Spinal cord (tissue), 10 donors: ENCODE results near the gene ZNF511. TPM values are rescaled to one million over a fixed set of nuclear protein-coding genes. Genes with fewer than 3 reads are reported as not detected.

Experiments used
- DNase-seq, 6 donors: peaks; one replicate each; pipeline versions ENCODE4 v3.0.0 to v3.0.0-alpha.2; 2013 to 2015; ENCODE audit warnings: low spot score in 6 of 6, low read depth in 4 of 6
- H3K27ac ChIP-seq: one replicate; pipeline ENCODE4 v1.5.1; 2013; ENCODE audit warnings: low read depth, low read length, control low read depth
- H3K27me3 ChIP-seq: one replicate; pipeline ENCODE4 v1.6.1; 2013; ENCODE audit warnings: low read length; ENCODE audit not compliant: control insufficient read depth, insufficient read depth
- H3K36me3 ChIP-seq: one replicate; pipeline ENCODE4 v1.6.1; 2013; ENCODE audit warnings: low read length; ENCODE audit not compliant: control insufficient read depth, insufficient read depth
- H3K4me1 ChIP-seq: one replicate; pipeline ENCODE4 v1.6.1; 2013; ENCODE audit warnings: low read length; ENCODE audit not compliant: control insufficient read depth, insufficient read depth
- H3K4me3 ChIP-seq: one replicate; pipeline ENCODE4 v1.5.1; 2013; ENCODE audit warnings: low read depth, low read length, control low read depth
- H3K9me3 ChIP-seq: one replicate; pipeline ENCODE4 v1.6.1; 2013; ENCODE audit warnings: low read length; ENCODE audit not compliant: control insufficient read depth, insufficient read depth
- WGBS: methylation state at CpG from one replicate; pipeline ENCODE4 v1.1.5; 2013; ENCODE audit warnings: missing lambda C conversion rate; ENCODE audit not compliant: insufficient coverage; 5-methylcytosine and 5-hydroxymethylcytosine counted together
- polyA plus RNA-seq, 2 donors: library from polyadenylated mRNA; unstranded; fragments of 120-200 nt; gene quantifications; one replicate each; pipeline ENCODE4 v1.2.1, GENCODE V29; 2013; ENCODE audit not compliant: insufficient read length in 2 of 2
- total RNA-seq, 2 donors: library from RNA; depleted of rRNA in 1 of 2; stranded (reverse); fragments of 120-200 nt in 1 of 2; fragments of >200 nt in 1 of 2; gene quantifications; one replicate each; pipeline versions ENCODE4 v1.2.3 to v1.2.4, GENCODE V29; 2013 to 2014
- donor health status: healthy.

The ZNF511 gene
- total and polyA plus RNA-seq, 4 donors: 9.4 to 25.8 (median 22.1) TPM

DNA sequence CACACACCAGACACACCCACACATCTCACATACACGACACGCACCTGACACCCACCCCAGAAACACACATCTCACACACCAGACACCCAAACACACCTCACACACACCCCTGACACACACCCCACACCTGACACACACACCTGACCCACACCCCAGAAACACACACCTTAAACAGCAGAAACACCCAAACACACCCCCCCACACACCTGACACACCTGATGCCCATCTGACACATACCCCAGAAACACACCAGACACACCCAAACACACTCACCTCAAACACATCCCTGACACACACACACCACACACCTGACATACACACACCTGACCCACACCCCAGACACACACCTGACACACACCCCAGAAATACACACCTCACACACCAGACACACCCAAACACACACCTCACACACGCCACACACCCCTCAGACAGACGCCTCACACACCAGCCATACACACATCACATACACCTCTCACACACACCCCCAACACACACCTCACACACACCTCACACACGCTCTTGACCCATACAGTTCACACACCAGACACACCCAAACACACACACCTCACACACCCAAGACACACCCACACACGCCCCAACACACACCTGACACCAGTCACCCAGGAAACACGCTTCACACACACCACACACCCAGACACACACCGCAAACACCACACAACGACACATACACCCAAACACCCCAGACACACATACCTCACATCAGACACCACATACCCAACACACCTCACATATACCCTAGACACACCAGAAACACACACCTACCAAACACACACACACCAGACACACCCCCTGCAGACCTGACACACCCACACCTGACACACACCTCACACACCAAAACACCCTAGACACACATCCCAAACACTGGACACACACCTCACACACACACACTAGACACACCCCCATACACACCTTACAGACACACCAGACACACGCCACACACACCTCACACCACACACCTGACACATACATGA, 29.7 kb downstream of the ZNF511 start:
- Histone ChIP-seq H3K27ac (no peak overlapping the region), H3K27me3 (peaks cover 33% of the 10 kb centered on the region), H3K36me3 (peaks cover 12% of the 10 kb centered on the region), H3K9me3 (no peaks in the 10 kb centered on the region), H3K4me3 (no peak overlapping the region), H3K4me1 (peaks cover 24% of the 10 kb centered on the region)
- DNase-seq: no peak
- WGBS: 89% methylated on average over 10 of the region's 10 CpGs

DNA sequence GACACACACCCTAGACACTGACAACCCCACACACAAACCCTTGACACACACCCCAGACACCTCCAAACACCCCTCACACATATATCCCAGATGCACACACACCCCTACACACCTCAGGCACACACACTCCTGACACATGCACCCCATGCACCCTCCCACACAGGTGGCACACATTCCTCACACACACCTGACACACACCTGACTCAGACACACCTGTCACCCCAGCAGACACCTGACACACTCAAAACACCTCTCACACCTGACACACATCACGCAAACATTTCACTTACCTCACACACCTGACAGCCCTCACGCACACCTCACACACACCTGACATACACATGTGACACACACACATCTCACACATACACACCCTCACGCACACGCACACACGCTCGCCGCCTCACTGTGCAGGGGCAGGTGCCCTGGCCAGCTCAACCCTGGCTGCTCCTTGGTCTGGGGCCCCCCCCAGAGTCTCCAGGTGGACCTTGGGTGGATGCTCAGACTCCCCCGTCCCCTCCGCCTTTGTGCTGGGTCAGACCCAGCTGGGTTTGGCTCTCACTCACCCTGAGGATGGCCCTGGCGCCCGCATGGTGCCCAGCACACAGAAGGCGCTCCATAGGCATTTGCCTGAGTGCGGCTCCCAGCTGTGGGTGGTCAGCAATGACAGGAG, 31.1 kb downstream of the ZNF511 start:
- Histone ChIP-seq H3K27me3 (peaks cover 27% of the 10 kb centered on the region), H3K9me3 (no peaks in the 10 kb centered on the region), H3K27ac (no peak overlapping the region), H3K36me3 (peaks cover 7% of the 10 kb centered on the region), H3K4me1 (peaks cover 19% of the 10 kb centered on the region), H3K4me3 (no peak overlapping the region)
- DNase-seq: no peak
- WGBS: 87% methylated on average over 13 of the region's 13 CpGs

DNA sequence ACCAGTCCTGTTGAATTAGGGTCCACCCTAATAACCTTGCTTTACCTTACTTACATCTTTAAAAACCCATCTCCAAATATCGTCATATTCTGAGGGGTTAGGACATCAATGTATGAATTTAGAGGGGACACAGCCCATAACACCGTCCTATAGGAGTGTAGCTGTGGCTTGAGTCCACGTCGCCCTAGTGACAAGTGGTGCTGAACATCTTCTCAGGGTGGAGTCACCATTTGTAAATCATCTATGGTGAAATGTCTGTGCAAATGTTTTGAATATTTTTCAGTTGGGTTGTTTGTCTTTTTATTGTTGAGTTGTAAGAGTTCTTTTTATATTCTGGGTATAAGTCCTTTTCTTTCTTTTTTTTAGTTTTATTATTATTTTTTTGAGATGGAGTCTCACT, 33.3 kb downstream of the ZNF511 start:
- no peak overlapping the region for H3K27ac ChIP-seq
- no peak for DNase-seq
- H3K4me1 ChIP-seq: peaks cover 4% of the 10 kb centered on the region
- no peak overlapping the region for H3K4me3 ChIP-seq
- 96% methylated on average over 3 of the region's 4 CpGs for WGBS
- H3K36me3 ChIP-seq: peaks cover 3% of the 10 kb centered on the region
- H3K27me3 ChIP-seq: peaks cover 8% of the 10 kb centered on the region
- no peaks in the 10 kb centered on the region for H3K9me3 ChIP-seq

GRCh38 chr10:133342942-133343341, 34.2 kb downstream of the ZNF511 start:
- Histone ChIP-seq H3K9me3 (no peaks in the 10 kb centered on the region), H3K4me3 (no peak overlapping the region), H3K27me3 (peaks cover 2% of the 10 kb centered on the region), H3K36me3 (peaks cover 3% of the 10 kb centered on the region), H3K4me1 (peaks cover 5% of the 10 kb centered on the region), H3K27ac (no peak overlapping the region)
- no peak for DNase-seq
- 80% methylated on average over 8 of the region's 8 CpGs for WGBS

DNA sequence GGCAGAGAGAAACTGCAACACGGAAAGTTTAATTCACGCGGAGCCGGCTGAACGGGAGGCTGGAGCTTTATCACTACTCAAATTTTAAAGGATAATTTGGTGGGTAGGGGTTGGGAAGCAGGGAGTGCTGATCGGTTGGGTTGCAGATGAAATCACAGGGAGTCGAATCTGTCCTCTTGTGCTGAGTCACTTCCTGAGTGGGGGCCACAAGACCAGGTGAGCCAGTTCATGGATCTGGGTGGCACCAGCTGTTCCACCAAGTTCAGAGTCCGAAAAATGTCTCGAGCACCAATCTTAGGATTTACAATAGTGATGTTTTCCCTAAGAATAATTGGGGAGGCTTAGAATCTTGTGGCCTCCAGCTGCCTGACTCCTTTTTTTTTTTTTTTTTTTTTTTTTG, 34.8 kb downstream of the ZNF511 start:
- peaks cover 3% of the 10 kb centered on the region for H3K36me3 ChIP-seq
- peaks cover 2% of the 10 kb centered on the region for H3K27me3 ChIP-seq
- peaks cover 5% of the 10 kb centered on the region for H3K4me1 ChIP-seq
- no peak for DNase-seq
- WGBS: 78% methylated on average over 4 of the region's 9 CpGs
- H3K27ac ChIP-seq: no peak overlapping the region
- no peaks in the 10 kb centered on the region for H3K9me3 ChIP-seq
- no peak overlapping the region for H3K4me3 ChIP-seq

DNA sequence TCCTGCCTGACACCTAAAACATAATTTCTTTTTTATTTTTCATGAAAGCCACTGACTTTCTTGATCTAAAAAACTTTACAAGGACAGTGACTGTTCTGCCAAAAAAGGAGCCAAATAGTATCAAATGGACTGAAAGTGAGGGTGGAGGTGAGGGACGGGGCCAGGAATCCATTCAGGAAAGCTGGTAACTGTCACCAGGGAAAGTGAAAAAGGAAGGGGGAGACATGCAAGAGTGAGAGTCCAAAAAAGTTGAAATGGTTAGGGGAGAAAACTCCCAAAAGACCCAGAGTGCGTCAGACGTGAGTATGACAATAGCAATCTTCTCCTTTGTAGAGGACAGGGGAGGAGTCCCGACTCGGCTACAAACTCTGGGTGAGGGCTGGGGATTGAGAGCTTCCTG, 35.5 kb downstream of the ZNF511 start:
- peaks cover 3% of the 10 kb centered on the region for H3K36me3 ChIP-seq
- no peak for DNase-seq
- no peak overlapping the region for H3K4me3 ChIP-seq
- no peaks in the 10 kb centered on the region for H3K9me3 ChIP-seq
- no peak overlapping the region for H3K27ac ChIP-seq
- H3K4me1 ChIP-seq: peaks cover 5% of the 10 kb centered on the region
- peaks cover 2% of the 10 kb centered on the region for H3K27me3 ChIP-seq
- 66% methylated on average over 5 of the region's 5 CpGs for WGBS

DNA sequence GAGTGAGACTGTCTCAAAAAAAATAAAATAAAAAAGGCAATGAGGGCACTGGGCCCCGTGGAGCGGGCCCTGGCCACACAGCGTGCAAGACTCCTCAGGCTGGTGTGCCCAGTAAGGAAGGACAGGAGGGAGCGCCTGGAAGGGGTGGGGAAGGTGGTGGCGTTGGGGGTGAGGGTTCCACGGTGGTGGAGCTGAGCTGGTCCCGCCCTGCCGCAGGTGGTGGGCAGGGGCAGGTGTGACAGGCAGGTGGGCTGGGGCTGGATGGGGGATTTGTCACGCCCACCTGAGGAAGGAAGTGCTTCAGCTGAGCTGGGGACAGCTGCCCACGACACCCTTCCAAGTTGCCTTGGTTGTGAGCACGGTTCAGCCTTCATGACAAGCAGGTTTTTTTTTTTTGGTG, 37.7 kb downstream of the ZNF511 start:
- H3K9me3 ChIP-seq: no peaks in the 10 kb centered on the region
- 67% methylated on average over 10 of the region's 11 CpGs for WGBS
- no peaks in the 10 kb centered on the region for H3K36me3 ChIP-seq
- H3K4me1 ChIP-seq: peaks cover 5% of the 10 kb centered on the region
- H3K27ac ChIP-seq: no peak overlapping the region
- H3K27me3 ChIP-seq: peaks cover 2% of the 10 kb centered on the region
- H3K4me3 ChIP-seq: no peak overlapping the region
- no peak for DNase-seq

DNA sequence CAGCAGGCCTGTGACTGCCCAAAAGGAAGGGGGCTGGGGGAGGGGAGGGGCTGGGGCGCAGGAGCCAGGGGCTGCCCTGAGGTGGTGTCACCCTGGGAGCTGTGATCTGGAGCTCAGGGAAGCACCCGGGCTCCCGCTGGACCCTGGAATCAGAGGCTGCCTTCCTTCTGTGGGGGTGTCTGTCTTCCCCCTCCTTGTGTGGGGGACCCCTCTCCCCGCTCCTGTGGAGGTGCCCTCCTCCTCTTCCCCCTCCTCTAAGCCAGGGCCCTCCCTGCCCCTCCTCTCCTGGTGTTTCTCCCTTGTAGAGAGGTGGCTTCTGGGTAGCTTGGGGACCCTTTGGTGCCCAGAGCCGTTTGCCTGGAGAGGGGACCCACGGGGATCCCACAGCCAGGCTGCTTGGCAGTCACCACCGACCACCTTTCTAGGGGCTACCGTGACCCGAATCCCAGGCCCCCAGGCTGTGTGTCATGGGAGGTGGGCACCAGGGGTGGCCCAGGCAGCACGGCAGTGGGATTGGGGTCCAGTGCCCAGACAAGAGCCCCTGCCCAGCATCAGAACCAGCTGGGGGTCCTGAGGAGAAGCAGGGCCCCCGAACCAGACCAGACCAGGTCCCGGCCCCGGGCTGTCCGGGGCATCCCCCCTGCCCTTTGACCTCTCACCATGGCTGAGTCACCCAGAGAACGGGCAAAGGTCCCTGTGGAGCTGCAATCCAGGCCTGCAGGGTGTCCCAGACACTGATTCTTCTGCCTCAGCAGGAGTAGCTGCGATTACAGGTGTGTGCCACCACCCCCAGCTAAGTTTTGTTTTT, 39.2 kb downstream of the ZNF511 start:
- Histone ChIP-seq H3K4me1 (peaks cover 5% of the 10 kb centered on the region), H3K9me3 (no peaks in the 10 kb centered on the region), H3K27ac (no peak overlapping the region), H3K36me3 (no peaks in the 10 kb centered on the region), H3K27me3 (no peaks in the 10 kb centered on the region), H3K4me3 (no peak overlapping the region)
- 65% methylated on average over 12 of the region's 16 CpGs for WGBS
- DNase-seq: no peak

DNA sequence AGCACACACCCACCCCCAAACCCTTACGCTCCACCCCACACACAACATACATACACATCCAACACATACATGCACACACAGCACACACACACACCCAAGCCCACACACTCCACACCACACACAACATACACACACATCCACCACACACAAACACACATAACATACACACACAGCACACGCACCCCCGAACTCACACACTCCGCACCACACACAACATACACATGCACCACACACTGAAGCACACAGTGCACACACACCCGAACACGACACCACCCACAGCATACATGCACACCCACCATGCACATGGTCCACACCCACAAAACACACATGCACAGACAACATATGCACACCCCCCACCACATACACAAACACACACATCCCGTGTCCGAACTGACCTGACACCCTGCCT, 40.5 kb downstream of the ZNF511 start:
- H3K27ac ChIP-seq: no peak overlapping the region
- peaks cover under 1% of the 10 kb centered on the region for H3K36me3 ChIP-seq
- no peak overlapping the region for H3K4me3 ChIP-seq
- WGBS: 89% methylated on average over 8 of the region's 8 CpGs
- H3K9me3 ChIP-seq: no peaks in the 10 kb centered on the region
- no peaks in the 10 kb centered on the region for H3K27me3 ChIP-seq
- peaks cover 5% of the 10 kb centered on the region for H3K4me1 ChIP-seq
- DNase-seq: no peak
